HPDE6-E6E7 (cell line): ENCODE results near the gene THADA.
A peak's percentile ranks its signal among the peaks of the same experiment; 100 is the strongest.

Source experiments
- DNase-seq: peaks from one replicate; pipeline ENCODE4 v3.0.0; 2011; ENCODE audit warnings: missing footprints; ENCODE audit errors: extremely low spot score

THADA gene

DNA sequence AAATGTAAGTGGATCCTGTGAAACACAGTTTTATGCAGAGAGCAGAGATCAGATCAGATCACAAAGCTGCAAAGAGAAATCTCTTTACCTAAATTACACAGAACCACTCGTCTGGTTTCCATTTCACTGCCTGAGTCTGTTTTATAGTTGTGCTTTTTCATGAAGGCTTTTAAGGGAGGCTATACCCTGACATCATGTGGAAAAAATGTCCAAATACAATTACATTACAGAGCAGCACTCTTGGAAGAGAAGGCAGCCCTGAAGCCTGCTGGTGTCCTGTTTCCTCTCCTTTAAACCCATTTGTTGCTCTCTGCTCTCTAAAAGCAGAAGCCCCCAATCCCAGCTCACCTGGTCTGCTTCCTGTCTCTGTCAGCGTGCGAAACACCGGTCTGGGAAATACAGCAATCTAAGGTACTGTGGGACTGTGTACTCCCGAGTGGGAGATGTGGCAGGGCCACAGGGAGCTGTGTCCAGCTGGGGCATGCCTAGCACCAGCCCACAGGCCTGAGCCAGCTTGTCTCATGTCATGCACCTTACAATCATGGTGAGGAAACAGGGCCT, 344.6 kb downstream of the THADA start:
- DNase-seq, result no peak

DNA sequence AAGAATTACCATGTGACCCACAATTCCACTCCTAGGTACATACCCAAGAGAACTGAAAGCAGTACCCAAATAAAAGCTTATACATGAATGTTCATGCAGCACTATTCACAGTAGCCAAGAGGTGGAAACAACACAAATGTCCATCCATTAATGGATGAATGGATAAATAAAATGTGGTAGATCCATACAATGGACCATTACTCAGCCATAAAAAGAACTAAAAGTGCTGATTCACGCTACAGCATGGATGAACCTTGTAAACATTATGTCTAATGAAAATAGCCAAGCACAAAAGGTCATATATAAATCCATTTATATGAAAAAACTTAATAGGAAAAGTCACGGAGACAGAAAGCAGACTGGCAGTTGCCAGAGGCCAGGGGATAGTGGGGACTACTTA, 345.8 kb downstream of the THADA start:
- no peak for DNase-seq

DNA sequence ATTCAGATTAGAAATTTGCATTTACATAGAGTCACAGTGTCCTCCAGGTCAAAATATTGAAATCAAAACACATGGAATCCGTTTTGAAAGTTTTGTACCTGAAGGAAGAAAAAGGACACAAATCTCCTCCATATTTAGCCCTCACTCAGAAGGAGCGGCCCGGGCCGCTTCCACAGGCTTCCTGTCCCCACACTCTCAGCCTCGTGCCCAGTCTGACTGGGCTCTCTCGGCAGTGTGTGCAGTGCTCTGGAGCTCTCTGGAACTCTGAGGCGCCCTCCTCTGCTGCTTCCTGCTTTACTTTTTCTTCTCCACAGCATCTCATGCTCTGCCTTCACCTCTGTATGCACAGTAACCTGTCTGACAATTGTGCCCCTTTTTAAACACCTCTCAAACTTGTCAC, 347.2 kb downstream of the THADA start:
- DNase-seq, result no peak

DNA sequence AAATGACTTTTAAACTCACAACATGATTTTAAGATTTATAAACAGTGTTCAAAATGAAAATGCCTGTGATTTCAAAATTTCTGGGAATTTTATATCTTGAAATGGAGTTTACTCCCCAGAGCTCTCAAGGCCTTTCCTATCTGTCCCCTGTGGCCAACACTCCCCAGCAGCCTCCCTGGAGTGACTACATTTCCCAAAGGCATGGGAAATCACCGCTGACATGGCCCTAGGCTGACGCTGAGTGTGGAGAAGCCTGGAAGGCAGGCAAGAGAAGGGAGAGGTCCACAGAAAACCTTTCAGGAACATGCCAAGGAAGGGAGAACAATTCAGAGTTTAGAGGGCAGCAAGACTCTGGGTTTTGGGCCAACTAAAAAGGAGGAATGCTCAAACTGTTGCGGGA, 349.2 kb downstream of the THADA start:
- DNase-seq, result no peak

DNA sequence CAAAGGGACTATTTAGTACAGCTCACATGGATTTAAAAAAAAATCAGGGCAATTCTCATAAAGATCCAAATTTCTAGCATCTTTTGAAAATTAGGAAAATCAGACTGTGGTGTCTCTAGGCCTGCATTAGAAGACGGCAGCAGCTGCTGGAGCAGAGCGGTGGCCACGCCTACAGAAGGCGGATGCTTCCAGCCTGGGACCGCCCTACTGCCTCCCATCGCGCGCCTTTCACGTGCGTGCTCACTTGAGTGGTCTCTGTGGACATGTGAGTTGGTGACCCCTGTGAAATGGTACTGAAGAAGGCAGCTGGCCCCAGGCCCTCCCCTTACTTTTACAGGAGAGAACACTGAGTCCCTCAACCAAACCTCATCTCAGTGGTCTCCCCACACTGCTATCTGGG, 354.3 kb downstream of the THADA start:
- DNase-seq, result no peak

DNA sequence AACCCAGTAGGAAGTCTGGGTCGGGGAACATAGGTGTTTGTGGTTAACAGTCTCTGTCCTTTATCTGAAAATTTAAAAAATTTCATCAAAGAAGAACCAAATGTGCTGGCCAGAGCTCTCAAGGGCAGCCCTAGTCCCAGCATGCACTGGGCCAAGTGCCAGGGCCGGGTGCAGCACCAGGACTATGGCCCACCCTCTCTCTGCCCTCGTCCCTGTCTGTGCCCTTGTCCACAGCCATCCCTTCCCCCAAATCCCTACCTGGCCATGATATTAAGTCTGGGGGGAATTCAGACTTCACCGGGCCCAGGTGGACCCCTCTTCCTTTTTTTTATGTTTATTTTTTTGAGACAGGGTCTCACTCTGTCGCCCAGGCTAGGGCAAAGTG, 355.1 kb downstream of the THADA start:
- no peak for DNase-seq

DNA sequence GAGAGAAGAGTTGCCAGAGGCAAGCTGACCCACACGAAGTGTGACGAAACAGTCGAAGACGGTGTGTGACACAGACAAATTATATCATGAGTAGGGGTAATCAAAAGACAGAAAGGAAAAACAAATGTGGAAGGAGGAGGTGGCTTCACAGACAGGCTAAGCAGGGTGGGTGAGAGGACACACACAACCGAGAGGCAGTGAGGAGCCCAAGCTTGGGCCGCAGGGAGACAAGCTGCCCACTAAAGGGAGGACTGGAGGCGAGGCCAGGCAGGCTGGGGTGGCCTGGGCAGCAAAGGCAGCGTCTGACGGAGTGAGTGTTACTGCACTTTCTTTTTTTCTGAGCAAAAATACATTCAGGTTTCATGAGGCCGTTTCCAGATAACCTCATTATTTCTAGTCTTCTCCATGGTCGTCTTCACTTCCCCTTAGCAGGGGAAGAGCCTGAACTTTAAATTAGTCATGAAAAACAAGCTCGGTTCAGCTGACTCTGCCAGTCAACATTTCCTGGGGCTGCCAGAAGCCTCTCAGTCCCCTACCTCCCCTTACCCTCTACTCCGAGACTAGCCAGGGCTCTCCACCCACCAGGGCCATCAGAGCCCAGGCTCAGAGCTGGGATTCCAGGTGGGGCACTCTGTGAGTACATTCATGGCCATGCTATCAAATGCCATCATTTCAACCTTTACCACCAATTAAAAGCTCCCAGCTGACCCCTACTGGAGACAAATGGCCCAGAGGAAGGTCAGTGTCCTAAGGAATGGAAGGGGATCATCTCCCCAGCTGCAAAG, 355.7 kb downstream of the THADA start:
- DNase-seq, result no peak

DNA sequence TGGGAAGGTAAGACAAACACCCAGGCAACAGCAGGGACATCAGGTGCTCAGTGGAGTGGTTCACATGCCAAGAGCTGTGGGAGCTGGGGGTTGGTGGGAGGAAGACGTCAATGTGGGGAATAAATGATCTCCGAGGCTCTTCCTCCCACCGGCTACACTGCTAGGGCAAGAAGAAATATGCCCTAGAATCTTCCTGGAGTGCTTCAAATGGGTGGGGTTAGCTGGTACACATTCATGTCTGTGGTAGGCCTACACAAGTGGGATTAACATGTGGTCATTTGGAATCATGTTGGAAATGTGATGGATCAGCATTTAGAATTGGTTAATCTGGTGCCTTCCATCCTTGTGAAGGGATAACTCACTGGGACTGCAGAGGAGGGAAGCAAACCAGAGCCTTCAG, 357.0 kb downstream of the THADA start:
- no peak for DNase-seq

DNA sequence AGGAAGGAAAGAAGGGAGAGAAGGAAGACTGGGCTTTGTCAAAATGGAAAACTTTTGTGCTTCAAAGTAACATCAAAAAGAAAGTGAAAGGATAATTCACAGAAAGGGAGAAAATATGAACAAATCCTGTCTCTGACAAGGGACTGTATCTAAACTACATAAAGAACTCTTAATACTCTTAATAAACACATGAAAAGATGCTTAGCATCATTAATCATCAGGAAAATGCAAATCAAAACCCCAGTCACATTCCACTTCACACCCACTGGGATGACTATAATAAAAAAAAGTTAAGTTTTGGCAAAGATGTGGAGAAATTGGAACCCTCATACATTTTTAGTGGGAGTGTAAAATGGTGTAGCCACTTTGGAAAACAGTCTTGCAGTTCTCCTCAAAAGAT, 357.7 kb downstream of the THADA start:
- no peak for DNase-seq

DNA sequence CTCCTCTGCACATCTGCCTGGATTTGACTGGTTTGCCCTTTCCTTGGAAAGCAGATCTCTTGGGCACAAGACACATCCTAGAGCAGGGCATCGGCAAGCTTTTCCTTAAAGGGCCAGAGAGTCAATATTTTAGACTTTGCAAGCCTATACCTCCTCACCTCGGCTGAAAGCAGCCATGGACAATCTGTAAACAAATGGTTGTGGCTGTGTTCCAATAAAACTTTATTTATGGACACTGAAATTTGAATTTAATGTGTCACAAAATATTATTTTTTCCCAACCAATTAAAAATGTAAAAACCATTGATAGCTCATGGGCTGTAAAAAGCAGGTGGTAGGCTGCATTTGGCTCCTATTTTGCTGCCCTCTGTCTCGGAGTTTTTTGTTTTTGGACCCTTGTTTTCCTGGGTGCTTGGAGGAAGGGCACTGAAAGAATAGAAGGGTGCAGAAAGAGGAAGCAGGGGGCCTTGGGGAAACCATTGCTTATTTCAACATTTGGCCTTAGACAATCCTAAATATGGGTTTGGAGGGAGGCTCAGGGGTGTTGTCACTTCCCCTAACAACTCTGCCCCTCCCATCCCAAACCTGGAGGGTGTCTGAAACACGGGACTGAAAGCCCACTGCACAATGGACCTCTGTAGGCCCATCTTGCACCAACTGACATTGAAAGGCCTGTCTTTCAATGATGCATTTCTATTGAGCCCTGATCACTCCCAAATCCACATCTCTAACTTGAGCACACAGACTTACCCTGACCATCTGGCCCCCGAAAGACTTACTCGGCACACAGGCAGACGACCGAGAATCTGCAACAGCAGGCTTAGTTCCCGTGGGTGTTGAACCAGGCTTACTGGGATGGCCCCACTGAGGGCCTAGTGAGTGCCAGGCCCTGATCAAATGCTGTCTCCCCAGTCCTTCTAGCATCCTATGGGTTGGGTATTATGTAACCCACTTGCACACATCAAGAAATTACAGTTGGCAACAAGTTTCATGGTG, 362.3 kb downstream of the THADA start:
- no peak for DNase-seq

DNA sequence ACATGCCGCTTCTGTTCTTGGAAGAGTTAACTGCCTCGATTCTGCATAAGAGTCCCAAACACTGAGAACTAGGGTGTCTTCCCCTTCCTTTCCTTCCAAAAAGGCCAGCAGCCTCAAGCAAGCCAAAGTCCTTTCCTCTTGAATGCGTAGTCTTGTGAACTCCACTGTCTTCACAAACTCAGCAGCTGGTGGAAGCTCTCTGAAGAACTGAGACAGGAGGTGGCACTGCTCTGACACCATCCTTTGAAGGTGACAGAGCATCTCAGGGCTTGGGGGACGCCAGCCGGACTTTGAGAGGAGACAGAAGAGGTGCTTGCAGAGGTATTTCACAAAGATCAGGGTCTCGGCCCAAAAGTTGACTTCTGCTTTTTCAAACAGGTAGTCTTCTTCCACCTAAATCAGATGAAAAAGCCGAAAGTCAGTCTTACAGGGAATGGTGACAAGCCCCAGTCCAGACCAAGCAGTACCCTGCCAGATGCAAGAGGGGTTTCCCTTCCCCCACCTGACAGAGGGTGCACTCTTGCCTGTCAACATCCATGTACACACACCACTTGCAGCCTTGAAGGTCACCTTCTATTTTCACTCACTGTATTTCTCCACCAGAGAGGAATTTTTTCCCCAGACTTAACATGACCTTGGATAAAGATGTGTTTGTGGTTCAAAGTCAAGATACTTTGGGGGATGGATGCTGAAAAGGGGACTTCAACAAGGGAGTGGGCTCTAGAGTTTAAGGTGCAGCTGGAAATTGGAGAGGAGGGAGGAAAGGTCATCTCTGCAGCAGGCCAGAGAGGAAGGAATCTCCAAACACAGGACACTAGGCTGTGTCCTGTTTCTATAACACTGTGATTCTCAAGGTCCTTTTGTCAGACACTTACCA, 364.6 kb downstream of the THADA start:
- no peak for DNase-seq

DNA sequence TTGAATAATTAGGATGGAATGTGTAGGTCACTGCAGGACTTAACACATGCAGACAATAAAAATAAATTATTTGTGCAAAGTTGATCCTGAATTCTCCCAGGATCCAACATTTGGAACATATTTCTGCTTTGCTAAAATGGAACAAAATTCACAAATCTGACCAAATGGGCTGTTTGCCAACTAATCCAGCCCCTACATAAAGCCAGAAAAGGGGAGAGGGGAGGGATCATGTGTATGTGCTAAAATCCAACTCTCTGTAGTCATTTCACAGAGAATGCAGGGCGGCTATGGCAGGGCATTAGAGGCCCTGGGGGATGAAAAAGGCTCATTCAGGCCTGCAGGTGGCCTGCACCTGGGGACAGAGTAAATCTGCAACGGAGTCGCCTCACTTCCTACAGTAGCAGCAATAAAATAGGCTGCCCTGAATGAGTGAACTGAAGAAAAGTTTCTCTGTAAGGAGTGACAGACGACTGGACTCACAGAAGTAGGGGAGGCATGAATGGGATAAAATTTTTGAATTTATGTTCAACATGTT, 365.4 kb downstream of the THADA start:
- no peak for DNase-seq

DNA sequence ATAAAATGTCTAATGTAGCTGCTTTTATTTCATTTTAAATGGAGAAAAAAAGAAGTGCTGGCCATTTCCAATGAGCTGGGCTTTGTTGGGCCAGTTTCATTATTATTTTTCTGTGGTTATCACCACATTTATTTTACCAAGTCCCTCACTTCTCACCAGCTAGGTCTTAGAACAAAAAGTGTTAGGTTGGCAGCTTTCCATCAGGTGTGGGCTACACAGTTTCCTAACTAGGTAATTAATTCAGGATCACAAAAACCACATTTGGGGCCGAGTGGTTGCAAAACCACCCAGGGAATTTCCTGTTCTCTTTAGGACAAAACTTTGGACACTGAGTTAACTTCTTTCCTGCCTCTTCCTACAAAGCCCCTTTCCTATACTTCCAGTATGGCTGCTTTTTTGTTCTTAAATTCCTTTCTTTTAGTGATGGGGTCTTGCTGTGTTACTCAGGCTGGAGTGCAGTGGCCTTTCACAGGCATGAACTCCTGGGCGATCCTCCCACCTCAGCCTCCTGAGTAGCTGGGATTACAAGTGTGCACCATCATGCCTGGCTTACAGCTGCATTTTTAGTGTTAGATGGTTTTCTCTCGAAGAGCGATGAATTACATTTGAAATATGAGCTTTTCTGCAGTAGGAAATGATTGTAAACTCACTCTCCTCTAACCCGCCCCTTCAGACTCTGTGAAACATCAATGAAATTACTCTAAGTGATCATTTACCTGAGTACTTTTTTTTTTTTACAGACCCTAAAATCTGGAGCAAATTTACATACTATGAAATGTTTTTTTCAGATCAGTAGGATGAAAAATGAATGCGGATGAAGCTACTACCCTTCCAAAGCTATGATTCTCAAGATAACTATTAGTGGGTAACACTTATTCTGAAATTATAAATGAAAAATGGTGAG, 366.8 kb downstream of the THADA start:
- DNase-seq, result no peak

DNA sequence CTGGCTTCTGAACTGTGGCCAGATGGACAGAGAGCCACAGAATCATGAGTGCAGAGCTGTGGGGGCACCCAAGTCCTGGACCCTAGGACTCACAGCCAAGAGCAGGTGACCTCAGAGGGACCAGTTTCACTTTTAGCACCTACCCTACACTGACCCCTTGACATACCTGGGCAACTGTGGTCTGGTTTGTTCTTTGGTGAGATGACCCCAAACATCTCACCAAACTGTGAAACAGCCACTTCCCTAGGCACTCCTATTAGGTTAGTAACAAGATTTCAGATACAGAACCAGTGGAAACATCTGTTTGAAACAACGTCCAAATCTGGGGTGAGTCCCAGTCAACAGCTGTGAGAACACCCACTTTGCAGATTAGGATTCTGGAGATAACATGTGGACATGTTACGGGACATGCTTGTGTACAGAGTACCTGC, 367.5 kb downstream of the THADA start:
- no peak for DNase-seq

DNA sequence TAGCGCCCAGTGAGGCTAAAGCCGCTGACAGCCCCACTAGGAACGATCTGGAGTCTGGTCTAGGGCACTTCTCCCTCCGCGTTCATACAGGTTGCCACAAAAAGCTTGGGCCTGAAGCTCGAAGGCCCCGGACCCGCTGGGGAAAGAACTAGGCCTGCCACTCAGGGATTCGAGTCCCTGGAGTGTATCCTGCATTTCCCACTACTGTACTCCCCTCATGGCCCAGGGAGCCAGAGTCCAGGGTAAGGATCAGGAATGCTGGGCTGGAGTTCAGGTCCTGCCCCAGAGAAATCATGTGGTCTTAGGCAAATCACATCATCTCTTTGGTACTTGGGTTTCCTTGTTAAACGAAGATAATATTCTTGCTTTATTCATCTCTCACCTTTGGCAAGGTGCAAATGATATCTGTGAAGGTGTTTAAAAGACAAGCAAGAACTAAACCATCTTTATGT, 368.0 kb downstream of the THADA start:
- DNase-seq, result no peak

DNA sequence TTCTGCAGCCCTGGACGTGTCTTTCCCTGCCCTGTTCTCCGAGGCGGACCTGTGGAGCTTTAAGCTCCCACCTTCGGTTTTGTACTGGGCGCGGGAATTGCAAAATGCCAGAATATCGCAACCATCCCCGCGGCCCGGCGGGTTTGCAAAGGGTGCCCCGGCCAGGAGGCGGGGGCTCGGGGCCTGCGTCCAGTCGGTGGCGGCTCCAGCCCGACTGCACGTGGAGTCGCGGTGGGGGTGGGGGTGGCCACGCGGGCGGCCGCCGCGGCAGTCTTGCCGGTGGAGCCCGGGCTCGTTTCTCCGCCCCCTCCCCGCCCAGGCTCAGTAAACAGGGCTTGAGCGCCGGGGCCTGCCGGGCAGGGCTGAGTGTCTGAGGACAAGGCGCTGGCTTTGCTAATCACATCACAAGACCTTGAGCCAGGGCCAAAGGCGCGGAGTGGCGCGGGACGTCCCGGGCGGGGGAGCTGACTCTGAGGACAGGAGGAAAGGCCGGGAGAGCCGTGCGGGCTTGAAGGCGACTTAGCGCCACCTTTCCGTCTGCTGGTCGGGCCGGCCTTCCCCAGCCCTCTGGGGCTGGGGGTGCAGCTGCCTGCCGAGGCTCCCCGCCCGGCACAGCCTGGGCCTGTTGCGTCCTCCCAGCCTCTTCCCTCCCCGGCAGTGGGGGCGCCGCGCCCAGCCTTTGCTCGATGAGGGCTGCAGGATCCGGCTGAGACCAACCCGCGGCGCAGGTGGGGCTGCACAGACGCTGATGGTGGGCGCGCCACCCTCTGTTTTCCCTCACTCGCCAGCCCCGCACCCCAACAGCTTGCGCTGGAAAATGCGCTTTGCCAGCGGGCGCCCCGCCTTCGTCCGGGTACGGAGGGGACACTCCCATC, 368.6 kb downstream of the THADA start:
- DNase-seq, result no peak

DNA sequence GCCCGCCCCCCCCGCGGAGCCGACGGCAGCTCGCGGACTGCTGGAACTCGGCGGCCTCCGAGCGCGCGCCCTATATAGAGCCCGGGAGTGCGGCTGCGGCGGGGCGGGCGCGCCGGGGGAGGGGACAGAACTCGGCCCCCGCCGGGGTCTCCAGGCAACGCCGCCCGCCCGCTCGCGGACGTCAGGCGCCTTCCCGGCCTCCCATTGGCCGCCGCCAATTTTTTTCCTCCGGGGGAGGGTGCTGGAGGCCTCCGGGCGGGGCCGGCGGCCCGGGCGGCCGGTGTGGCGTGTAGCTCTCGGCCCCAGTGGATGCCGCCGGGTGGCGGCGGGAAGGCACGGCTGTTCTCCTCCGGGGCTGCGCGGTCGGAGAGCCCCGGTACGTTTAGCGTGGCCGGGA, 369.3 kb downstream of the THADA start, which contains the start of gene ZFP36L2:
Gene ZFP36L2 (minus strand): TSS at position 49 of the 397 bp plus-strand sequence. CDS start 291 bp downstream, outside the sequence.
- DNase-seq, result peak; percentile 90

DNA sequence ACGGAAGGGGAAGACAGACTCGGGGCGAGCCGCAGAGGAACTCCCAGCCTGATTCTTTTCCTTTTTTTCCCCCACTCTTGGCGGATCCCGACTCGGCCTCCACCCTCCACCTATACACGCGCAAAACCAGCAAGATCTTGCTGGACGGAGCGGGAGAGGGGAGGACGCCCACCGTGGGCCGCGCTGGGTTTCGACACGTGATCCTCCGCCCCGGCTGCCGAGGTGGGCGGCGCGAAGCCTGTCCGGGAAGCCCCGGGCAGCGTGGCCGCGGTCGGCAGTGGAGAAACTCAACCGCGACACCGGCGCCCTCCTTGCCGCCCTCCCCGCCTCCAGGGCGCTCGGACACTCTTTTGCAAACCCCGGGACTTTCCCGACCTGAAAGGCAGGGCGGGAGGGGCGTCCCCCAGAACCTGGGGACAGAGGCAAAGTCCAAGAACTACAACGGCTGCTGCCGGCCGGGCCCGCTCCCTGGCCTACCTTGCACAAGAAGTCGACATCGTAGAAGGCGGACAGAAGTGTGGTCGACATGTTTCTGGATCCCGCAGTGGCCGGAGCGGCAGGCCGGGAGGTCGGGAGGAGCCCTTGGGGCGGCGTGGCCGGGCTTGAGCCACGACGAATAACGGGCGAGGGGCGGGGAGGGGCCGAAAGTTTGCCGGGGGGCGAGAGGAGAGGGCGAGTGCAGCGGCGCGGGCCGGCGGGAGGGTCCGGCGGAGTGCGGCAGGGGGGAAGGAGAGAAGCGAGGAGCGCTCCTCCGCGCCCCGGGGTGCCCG, 369.9 kb downstream of the THADA start:
- no peak for DNase-seq
